Panc1 (cell line): ENCODE measurements around the gene PTPRE. TPM values are rescaled to one million over a fixed set of nuclear protein-coding genes. Genes with fewer than 3 reads are reported as not detected.

Experiments
- ATAC-seq: fragments of 200-7000 bp; cut with Tn5 transposase; 2 replicates; pipeline ENCODE4 v1.9.1; 2020; ENCODE audit warnings: mild to moderate bottlenecking, moderate library complexity
- BruUV-seq: library from RNA; stranded (reverse); fragments of 400-500 nt; replicated peaks from 2 replicates; lab custom pipeline; 2021; lab: Mats Ljungman, UMichigan
- CTCF ChIA-PET: fragments of 300-600 bp; sonication (Branson Sonifier 250); formaldehyde crosslinking; loops from one replicate; lab custom pipeline; 2022; ENCODE audit warnings: antibody characterized with exemption; lab: Charles Lee
- POLR2A ChIA-PET: fragments of 300-600 bp; sonication (Branson Sonifier 250); formaldehyde crosslinking; loops from one replicate; lab custom pipeline; 2022; ENCODE audit warnings: antibody characterized with exemption; lab: Charles Lee
- DNase-seq: peaks from one replicate; pipeline ENCODE4 v3.0.0-alpha.2; 2010; ENCODE audit warnings: low read depth, low spot score
- H3K27ac ChIP-seq: 2 replicates; pipeline ENCODE4 v1.5.1; 2011; ENCODE audit warnings: mild to moderate bottlenecking, low read length, inconsistent platforms
- H3K27me3 ChIP-seq: fragments of 200-500 bp; sonication (Bioruptor generic); 2 replicates; pipeline ENCODE4 v1.6.0; 2014; ENCODE audit warnings: low read length, inconsistent platforms; ENCODE audit not compliant: control insufficient read depth, insufficient read depth
- H3K36me3 ChIP-seq: fragments of 200-500 bp; sonication (Bioruptor generic); 2 replicates; pipeline ENCODE4 v1.5.1; 2014; ENCODE audit warnings: inconsistent platforms, mild to moderate bottlenecking, low read length, moderate library complexity; ENCODE audit not compliant: control insufficient read depth, insufficient read depth
- H3K4me1 ChIP-seq: 2 replicates; pipeline ENCODE4 v1.5.1; 2011; ENCODE audit warnings: inconsistent platforms, mild to moderate bottlenecking, low read length, moderate library complexity; ENCODE audit not compliant: control insufficient read depth, insufficient read depth
- H3K4me3 ChIP-seq, 2 experiments: 2 replicates each; pipeline ENCODE4 v1.5.1; 2011 to 2012; ENCODE audit warnings: low read depth in 2 of 2, low read length in 2 of 2, mild to moderate bottlenecking in 2 of 2, inconsistent platforms in 1 of 2, moderate library complexity in 1 of 2
- H3K9me3 ChIP-seq: fragments of 200-500 bp; sonication (Bioruptor generic); 2 replicates; pipeline ENCODE4 v1.5.1; 2014; ENCODE audit warnings: low read depth, mild to moderate bottlenecking, inconsistent platforms, low read length, moderate library complexity; ENCODE audit not compliant: control insufficient read depth, insufficient read depth
- POLR2AphosphoS5 ChIP-seq: IDR thresholded peaks from 2 replicates; pipeline ENCODE4 v1.6.1; 2012; ENCODE audit warnings: mild to moderate bottlenecking, low read depth, low read length, moderate library complexity
- SIN3A ChIP-seq: IDR thresholded peaks from 2 replicates; pipeline ENCODE4 v1.6.1; 2012; ENCODE audit warnings: low read depth, mild to moderate bottlenecking, low read length, moderate library complexity, borderline replicate concordance; ENCODE audit not compliant: insufficient read depth
- TCF7L2 ChIP-seq: IDR thresholded peaks from 2 replicates; pipeline ENCODE4 v1.6.1; 2011; ENCODE audit warnings: mild to moderate bottlenecking, low read depth, low read length, inconsistent platforms
- in situ Hi-C: cut with HindIII; loops from 2 replicates; pipeline ENCODE4 v1.10.0; 2016; ENCODE audit warnings: low sequenced_read_pairs, low pct_unique_long_range_greater_than_20kb
- intact Hi-C: fragments of 100-400 bp; cut with micrococcal nuclease; formaldehyde crosslinking; loops from one replicate; pipeline ENCODE4 v1.10.0; 2022; ENCODE audit not compliant: unreplicated experiment
- total RNA-seq: library from RNA; stranded (reverse); gene quantifications from one replicate; pipeline ENCODE4 v1.2.1, GENCODE V29; 2021; ENCODE audit not compliant: unreplicated experiment
- TF ChIP-seq, protein P1 (sequence below): fragments of 450-650 bp; IDR thresholded peaks from 2 replicates; pipeline ENCODE4 v1.5.1; 2017; ENCODE audit warnings: mild to moderate bottlenecking
- TF ChIP-seq, protein P2 (sequence below), 2 experiments: IDR thresholded peaks; 2 replicates each; pipeline ENCODE4 v1.6.1; 2011 to 2012; ENCODE audit warnings: low read depth in 2 of 2, control low read depth in 1 of 2, low read length in 1 of 2, mild to moderate bottlenecking in 1 of 2, moderate library complexity in 1 of 2; ENCODE audit not compliant: insufficient read depth in 1 of 2

Gene PTPRE
- total RNA-seq, 1 experiment from 2014 or later = 0.44 TPM

GRCh38 chr10:127923646-127924045 is 16.7 kb downstream of the PTPRE start:
- POLR2A ChIA-PET = no interaction called here
- no peaks in the 10 kb centered on the region for H3K9me3 ChIP-seq
- in situ Hi-C loops = no loop called here
- H3K36me3 ChIP-seq = no peaks in the 10 kb centered on the region
- TF ChIP-seq SIN3A = no peak
- TF ChIP-seq, protein P1, sequence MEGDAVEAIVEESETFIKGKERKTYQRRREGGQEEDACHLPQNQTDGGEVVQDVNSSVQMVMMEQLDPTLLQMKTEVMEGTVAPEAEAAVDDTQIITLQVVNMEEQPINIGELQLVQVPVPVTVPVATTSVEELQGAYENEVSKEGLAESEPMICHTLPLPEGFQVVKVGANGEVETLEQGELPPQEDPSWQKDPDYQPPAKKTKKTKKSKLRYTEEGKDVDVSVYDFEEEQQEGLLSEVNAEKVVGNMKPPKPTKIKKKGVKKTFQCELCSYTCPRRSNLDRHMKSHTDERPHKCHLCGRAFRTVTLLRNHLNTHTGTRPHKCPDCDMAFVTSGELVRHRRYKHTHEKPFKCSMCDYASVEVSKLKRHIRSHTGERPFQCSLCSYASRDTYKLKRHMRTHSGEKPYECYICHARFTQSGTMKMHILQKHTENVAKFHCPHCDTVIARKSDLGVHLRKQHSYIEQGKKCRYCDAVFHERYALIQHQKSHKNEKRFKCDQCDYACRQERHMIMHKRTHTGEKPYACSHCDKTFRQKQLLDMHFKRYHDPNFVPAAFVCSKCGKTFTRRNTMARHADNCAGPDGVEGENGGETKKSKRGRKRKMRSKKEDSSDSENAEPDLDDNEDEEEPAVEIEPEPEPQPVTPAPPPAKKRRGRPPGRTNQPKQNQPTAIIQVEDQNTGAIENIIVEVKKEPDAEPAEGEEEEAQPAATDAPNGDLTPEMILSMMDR = no peak
- DNase-seq (no peak), ATAC-seq (no peak)
- intact Hi-C loops = no loop called here
- H3K27ac ChIP-seq = 0 out of 2 replicates have a peak overlapping the region, but pooled peaks have one; percentile 34
- no peak overlapping the region for H3K4me3 ChIP-seq
- CTCF ChIA-PET = interaction anchor here (0.6 to 1.3 kb wide), 2 partner anchors 44 to 88 kb away, joined by 3 read pairs; no protein-coding TSS in a partner anchor
- H3K4me1 ChIP-seq = peaks cover 15% of the 10 kb centered on the region
- no peaks in the 10 kb centered on the region; the same call in 1 of the 2 replicates for H3K27me3 ChIP-seq
- no TSS peak for BruUV-seq

DNA sequence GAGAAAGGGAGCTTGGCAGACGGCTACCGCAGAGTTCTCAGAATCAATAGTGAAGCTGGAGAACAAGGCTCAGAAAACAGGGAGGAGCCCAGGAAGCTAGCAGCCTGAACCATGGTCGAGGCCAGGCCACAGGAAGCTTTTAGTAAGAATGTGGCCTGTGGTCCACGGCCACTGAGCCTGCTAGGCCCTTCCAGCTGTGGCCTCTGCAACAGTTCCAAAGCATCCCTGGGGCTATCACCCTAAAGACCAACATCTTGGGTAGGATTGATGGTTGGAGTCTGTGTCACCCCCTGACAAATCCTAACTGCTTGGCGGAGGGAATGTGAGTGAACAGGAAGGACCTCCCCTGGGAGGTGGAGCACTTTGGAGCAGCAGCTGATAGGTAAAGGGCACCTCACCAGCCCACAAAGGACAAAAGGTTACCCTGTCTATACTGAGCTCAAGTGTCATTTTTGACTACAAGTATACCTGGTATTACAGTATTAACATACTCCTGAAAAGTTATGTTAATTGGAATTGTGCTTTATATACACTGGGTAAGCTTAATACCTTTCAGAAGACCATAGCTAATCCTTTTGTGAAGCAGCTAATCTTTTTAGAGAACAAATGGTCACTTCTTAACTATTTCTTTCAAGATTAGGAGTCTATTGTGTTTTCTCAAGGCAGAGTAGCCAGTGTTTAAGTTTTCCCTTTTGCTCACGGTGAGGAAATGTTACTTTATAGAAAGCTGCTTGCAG is 18.7 kb downstream of the PTPRE start:
- POLR2A ChIA-PET = no interaction called here
- BruUV-seq = no TSS peak
- CTCF ChIA-PET = no interaction called here

More for the DNA sequence above, 18.7 kb downstream of the PTPRE start:
- TF ChIP-seq SIN3A (no peak), TCF7L2 (no peak), POLR2AphosphoS5 (no peak)
- TF ChIP-seq, protein P1 = no peak
- TF ChIP-seq, protein P2, sequence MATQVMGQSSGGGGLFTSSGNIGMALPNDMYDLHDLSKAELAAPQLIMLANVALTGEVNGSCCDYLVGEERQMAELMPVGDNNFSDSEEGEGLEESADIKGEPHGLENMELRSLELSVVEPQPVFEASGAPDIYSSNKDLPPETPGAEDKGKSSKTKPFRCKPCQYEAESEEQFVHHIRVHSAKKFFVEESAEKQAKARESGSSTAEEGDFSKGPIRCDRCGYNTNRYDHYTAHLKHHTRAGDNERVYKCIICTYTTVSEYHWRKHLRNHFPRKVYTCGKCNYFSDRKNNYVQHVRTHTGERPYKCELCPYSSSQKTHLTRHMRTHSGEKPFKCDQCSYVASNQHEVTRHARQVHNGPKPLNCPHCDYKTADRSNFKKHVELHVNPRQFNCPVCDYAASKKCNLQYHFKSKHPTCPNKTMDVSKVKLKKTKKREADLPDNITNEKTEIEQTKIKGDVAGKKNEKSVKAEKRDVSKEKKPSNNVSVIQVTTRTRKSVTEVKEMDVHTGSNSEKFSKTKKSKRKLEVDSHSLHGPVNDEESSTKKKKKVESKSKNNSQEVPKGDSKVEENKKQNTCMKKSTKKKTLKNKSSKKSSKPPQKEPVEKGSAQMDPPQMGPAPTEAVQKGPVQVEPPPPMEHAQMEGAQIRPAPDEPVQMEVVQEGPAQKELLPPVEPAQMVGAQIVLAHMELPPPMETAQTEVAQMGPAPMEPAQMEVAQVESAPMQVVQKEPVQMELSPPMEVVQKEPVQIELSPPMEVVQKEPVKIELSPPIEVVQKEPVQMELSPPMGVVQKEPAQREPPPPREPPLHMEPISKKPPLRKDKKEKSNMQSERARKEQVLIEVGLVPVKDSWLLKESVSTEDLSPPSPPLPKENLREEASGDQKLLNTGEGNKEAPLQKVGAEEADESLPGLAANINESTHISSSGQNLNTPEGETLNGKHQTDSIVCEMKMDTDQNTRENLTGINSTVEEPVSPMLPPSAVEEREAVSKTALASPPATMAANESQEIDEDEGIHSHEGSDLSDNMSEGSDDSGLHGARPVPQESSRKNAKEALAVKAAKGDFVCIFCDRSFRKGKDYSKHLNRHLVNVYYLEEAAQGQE (IDR thresholded peaks at IDR 0.05; ENCODE audit: insufficient read depth in 1 of 2, low read depth in 2 of 2, low read length in 1 of 2) = no peak
- intact Hi-C loops (no loop called here), in situ Hi-C loops (no loop called here)
- ATAC-seq (no peak), DNase-seq (no peak)
- H3K36me3 ChIP-seq = no peaks in the 10 kb centered on the region
- no peak overlapping the region for H3K4me3 ChIP-seq
- H3K27me3 ChIP-seq = no peaks in the 10 kb centered on the region; the same call in 1 of the 2 replicates
- H3K9me3 ChIP-seq = no peaks in the 10 kb centered on the region
- H3K27ac ChIP-seq = no peak overlapping the region
- peaks cover 15% of the 10 kb centered on the region for H3K4me1 ChIP-seq
